GM21825 (cell line): Measurements from ENCODE around the gene KRTAP4-12.
"Not testable (repeated sequence)": the region's sequence is repeated elsewhere in the genome, so short reads cannot be mapped to it uniquely, and the experiment has no call there.

Source experiments
- ATAC-seq: cut with Tn5 transposase; IDR thresholded peaks from one replicate; pipeline ENCODE4 v1.9.1; 2021; ENCODE audit warnings: mild to moderate bottlenecking, moderate library complexity; ENCODE audit not compliant: unreplicated experiment

The KRTAP4-12 gene

GRCh38 chr17:41127371-41127770 is 3.4 kb upstream of the KRTAP4-12 start:
- ATAC-seq, result no peak

GRCh38 chr17:41126412-41126811 is 2.4 kb upstream of the KRTAP4-12 start:
- no peak for ATAC-seq

- no peak for ATAC-seq
These were observed 1.1 kb upstream of the KRTAP4-12 start for GRCh38 chr17:41125064-41125463.

GRCh38 chr17:41123292-41123990 is 541 bp downstream of the KRTAP4-12 start:
- not testable (repeated sequence) for ATAC-seq

- ATAC-seq, result no peak
These were observed 2.2 kb downstream of the KRTAP4-12 start for GRCh38 chr17:41121742-41122141.

GRCh38 chr17:41119696-41120690 is 4.0 kb downstream of the KRTAP4-12 start:
- not testable (repeated sequence) for ATAC-seq

- ATAC-seq, result no peak
These were observed 5.3 kb downstream of the KRTAP4-12 start for GRCh38 chr17:41118721-41119120.

GRCh38 chr17:41117846-41118386 is 6.1 kb downstream of the KRTAP4-12 start, which contains the start of gene KRTAP4-11:
TSS of gene KRTAP4-11 (minus strand) at chr17:41118373. CDS start at chr17:41118315, 58 bp downstream.
- ATAC-seq, result not testable (repeated sequence)

GRCh38 chr17:41116297-41116696 is 7.7 kb downstream of the KRTAP4-12 start:
- ATAC-seq, result no peak

GRCh38 chr17:41111151-41111885 is 12.7 kb downstream of the KRTAP4-12 start:
- ATAC-seq, result no peak

GRCh38 chr17:41108728-41109386 is 15.1 kb downstream of the KRTAP4-12 start:
- ATAC-seq, result not testable (repeated sequence)

- no peak for ATAC-seq
These were observed 16.0 kb downstream of the KRTAP4-12 start for GRCh38 chr17:41107941-41108450.

- ATAC-seq, result not testable (repeated sequence)
These were observed 18.6 kb downstream of the KRTAP4-12 start, which contains the start of gene KRTAP4-9 for GRCh38 chr17:41105347-41105746. TSS of gene KRTAP4-9 (plus strand) at chr17:41105389. CDS start at chr17:41105389, 0 bp downstream.

GRCh38 chr17:41104386-41105038 is 19.5 kb downstream of the KRTAP4-12 start:
- not testable (repeated sequence) for ATAC-seq

- ATAC-seq, result no peak
These were observed 20.1 kb downstream of the KRTAP4-12 start for GRCh38 chr17:41103896-41104295.

- ATAC-seq, result no peak
These were observed 22.3 kb downstream of the KRTAP4-12 start, which contains the start of gene KRTAP4-16 for GRCh38 chr17:41101586-41102259. TSS of gene KRTAP4-16 (minus strand) at chr17:41102209. CDS start at chr17:41102209, 0 bp downstream.

GRCh38 chr17:41099682-41100480 is 24.1 kb downstream of the KRTAP4-12 start:
- not testable (repeated sequence) for ATAC-seq

GRCh38 chr17:41098481-41098880 is 25.5 kb downstream of the KRTAP4-12 start:
- no peak for ATAC-seq
